NCI-H1105 treated with DMSO at 0.1 percent for 48 hours (cell line): ENCODE measurements around the gene FBXL2.
"Not testable (repeated sequence)": the region's sequence is repeated elsewhere in the genome, so short reads cannot be mapped to it uniquely, and the experiment has no call there.

Experiments
- DNase-seq: peaks from one replicate; lab custom pipeline; 2025; lab: John Stamatoyannopoulos, UW

Gene FBXL2

DNA sequence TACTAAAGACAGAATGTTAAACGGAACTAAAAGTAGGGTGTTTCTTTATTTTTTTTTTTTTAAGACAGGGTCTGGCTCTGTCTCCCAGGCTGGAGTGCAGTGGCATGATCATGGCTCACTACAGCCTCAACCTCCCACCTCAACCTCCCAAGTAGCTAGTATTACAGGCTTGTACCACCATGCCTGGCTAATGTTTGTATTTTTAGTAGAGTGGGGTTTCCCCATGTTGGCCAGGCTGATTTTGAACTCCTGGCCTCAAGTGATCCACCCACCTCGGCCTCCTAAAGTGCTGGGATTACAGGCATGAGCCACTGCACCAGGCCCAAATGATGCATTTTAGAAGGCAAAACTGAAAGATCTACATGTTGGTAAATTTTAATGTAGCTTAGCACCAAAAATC lies 152.1 kb downstream of the FBXL2 start:
- DNase-seq = not testable (repeated sequence)

DNA sequence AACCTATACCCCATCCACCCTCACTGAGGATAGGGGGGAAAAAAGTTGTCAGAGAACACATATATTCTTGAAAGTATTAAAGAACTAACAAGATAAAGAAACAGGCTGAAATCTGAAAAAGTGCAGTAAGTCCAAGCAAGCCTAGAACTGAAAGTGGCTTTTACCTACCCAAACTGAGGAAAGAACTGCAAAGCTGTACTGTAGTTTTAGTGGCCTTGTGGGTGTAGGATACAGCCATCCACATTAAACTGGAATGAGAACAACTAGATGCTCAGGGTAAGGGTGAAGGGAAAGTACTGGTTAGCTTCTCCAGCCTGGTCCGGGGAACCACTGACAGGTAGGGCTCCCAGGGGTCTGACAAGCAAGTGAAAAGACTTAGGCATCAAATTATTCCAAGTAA lies 152.8 kb downstream of the FBXL2 start:
- no peak for DNase-seq

DNA sequence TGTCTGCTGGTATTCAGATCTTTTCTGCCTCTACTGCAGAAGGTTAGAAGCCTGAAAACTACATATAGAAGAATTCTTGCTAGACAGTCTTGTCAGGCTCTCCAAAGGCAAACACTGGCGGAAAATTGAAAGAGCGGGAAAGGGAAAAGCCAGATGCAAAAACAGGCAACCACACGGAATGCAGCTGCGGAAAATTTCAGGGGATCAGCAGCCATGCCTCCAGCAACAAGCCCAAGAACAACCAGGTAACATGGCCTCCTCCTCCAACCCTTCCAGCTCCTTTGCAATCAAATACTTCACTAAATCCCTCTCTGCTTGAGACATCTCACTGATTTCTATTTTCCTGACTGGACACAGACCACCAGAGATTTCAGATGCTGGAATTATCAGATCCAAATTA lies 153.3 kb downstream of the FBXL2 start:
- DNase-seq = no peak

DNA sequence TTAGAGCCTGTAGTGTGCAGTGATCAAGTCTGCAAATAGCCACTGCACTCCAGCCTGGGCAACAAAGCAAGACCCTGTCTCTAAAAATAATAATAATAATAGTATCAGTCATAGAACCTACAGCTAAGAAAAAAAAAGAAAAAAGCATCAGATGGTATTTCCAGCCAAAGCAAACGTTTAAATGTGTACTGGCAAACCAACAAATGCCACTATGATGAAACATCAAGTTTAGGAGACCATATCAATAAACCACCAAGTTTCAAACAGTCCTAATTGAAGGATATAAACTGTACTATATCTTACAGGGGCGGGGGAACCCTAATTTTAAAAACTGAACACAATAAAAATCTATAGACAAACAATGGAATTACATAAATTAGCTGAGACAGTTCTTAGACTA lies 156.6 kb downstream of the FBXL2 start:
- DNase-seq = no peak
